ENCODE results near the gene HLA-DPB1.

Gene HLA-DPB1

DNA sequence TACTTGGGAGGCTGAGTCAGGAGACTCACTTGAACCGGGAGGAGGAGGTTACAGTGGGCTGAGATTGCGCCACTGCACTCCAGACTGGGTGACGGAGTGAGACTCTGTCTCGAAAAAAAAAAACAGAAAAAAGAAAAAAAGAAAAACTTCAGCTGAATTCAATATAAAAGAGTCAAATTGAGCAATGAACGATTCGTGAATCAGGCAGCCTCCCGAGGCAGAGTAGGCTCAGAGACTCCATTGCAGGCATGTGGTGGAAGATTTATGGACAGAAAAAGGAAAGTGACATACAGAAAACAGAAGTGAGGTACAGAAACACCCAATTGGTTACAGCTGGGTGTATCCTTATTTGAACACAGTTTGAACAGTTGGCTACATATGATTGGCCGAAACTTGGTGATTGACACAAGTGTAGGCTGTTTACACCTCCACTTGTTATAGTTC is 56.3 kb downstream of the HLA-DPB1 start:
- Histone ChIP-seq H3K36me3 (ENCODE audit: insufficient read depth, low read length) (no peaks in the 10 kb centered on the region), H3K27me3 (ENCODE audit: insufficient read depth, low read length) (0 out of 2 replicates have a peak, but pooled peaks cover 4% of the 10 kb centered on the region), H2AFZ (ENCODE audit: low read length, unreplicated experiment) (no peak overlapping the region), H3K4me3 (ENCODE audit: low read depth, low read length) (no peak overlapping the region), H3K79me2 (ENCODE audit: control insufficient read depth, insufficient read depth, low read length, unreplicated experiment) (no peaks in the 10 kb centered on the region), H3K27ac (ENCODE audit: low read depth, low read length) (peak overlapping the region; percentile 43; the same call in 1 of the 2 replicates), H3K4me1 (ENCODE audit: control insufficient read depth, insufficient read depth, low read length, unreplicated experiment) (peaks cover 8% of the 10 kb centered on the region)

DNA sequence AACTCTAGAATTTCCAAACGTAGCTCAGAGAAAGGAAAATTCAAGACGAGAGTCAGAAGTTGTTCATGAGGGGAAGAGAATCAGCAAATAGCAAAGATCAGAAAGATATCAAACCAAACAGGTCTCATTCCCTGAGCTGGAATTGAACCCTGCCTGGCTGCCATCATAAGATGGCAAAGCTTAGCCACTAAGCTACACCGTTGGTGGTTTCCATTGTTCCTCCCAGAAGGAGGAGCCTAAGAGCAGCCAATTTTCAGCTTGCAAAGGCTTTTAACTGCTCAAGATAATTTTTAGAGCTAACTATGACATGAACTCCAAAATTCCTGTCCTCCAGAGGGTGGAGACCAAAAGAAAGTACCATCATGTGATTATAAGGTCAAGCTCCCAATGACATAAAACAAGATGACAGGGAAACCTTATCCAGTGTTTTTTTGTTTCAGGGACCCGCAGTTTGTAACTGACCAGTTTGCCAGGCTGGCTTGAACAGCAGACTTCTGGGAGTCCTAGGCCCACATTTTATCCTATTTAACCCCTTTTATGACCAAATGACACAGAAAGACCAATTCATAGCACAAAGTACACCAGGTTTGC is 60.6 kb downstream of the HLA-DPB1 start:
- H3K4me3 ChIP-seq (ENCODE audit: low read depth, low read length), result no peak overlapping the region
- no peak overlapping the region for H2AFZ ChIP-seq (ENCODE audit: low read length, unreplicated experiment)
- peaks cover 9% of the 10 kb centered on the region; the same call in 1 of the 2 replicates for H3K27me3 ChIP-seq (ENCODE audit: insufficient read depth, low read length)
- H3K27ac ChIP-seq (ENCODE audit: low read depth, low read length), result no peak overlapping the region
- no peaks in the 10 kb centered on the region for H3K79me2 ChIP-seq (ENCODE audit: control insufficient read depth, insufficient read depth, low read length, unreplicated experiment)
- no peaks in the 10 kb centered on the region for H3K36me3 ChIP-seq (ENCODE audit: insufficient read depth, low read length)
- no peaks in the 10 kb centered on the region for H3K4me1 ChIP-seq (ENCODE audit: control insufficient read depth, insufficient read depth, low read length, unreplicated experiment)

Data from ACC112 (cell line).